Measurements from ENCODE around the gene GCNT3.
"Not testable (repeated sequence)": the region's sequence is repeated elsewhere in the genome, so short reads cannot be mapped to it uniquely, and the experiment has no call there.

Gene GCNT3

GRCh38 chr15:59618406-59618805 is 6.8 kb downstream of the GCNT3 start:
- DNase-seq = no peak

- peak; percentile 4 for DNase-seq
Observed at GRCh38 chr15:59622289-59622688, 10.7 kb downstream of the GCNT3 start.

- DNase-seq = no peak
Observed at GRCh38 chr15:59632714-59633113, 21.1 kb downstream of the GCNT3 start.

- no peak for DNase-seq
Observed at GRCh38 chr15:59636184-59636583, 24.6 kb downstream of the GCNT3 start.

GRCh38 chr15:59637507-59637906 is 25.9 kb downstream of the GCNT3 start:
- not testable (repeated sequence) for DNase-seq

- no peak for DNase-seq
Observed at GRCh38 chr15:59642351-59642750, 30.8 kb downstream of the GCNT3 start.

GRCh38 chr15:59644756-59645155 is 33.2 kb downstream of the GCNT3 start:
- DNase-seq = no peak

- DNase-seq = not testable (repeated sequence)
Observed at GRCh38 chr15:59645812-59646211, 34.2 kb downstream of the GCNT3 start.

GRCh38 chr15:59646277-59646676 is 34.7 kb downstream of the GCNT3 start:
- no peak for DNase-seq

GRCh38 chr15:59647085-59647484 is 35.5 kb downstream of the GCNT3 start:
- DNase-seq = no peak

- DNase-seq = no peak
Observed at GRCh38 chr15:59649603-59650002, 38.0 kb downstream of the GCNT3 start.

- no peak for DNase-seq
Observed at GRCh38 chr15:59654046-59654445, 42.5 kb downstream of the GCNT3 start.

- DNase-seq = peak; percentile 97
Observed at GRCh38 chr15:59656897-59657634, 45.5 kb downstream of the GCNT3 start, which contains the start of gene GTF2A2. Gene GTF2A2, minus strand, starts transcription at chr15:59657515. Its CDS starts 5,238 bp downstream, at chr15:59652277.

- no peak for DNase-seq
Observed at GRCh38 chr15:59657635-59658125, 46.1 kb downstream of the GCNT3 start.

GRCh38 chr15:59659366-59659765 is 47.8 kb downstream of the GCNT3 start:
- no peak for DNase-seq

- DNase-seq = no peak
Observed at GRCh38 chr15:59662260-59662659, 50.7 kb downstream of the GCNT3 start.

GRCh38 chr15:59668556-59668955 is 57.0 kb downstream of the GCNT3 start:
- no peak for DNase-seq

Measured in NK-92 treated with Interleukin-12 subunit alpha and Interleukin-12 subunit beta, amount 100 ng/mL, for 24 hours (cell line).